Adrenal gland (tissue), 12 donors: ENCODE measurements around the gene RAN. TPM values are rescaled to one million over a fixed set of nuclear protein-coding genes. Genes with fewer than 3 reads are reported as not detected.
A peak's percentile ranks its signal among the peaks of the same experiment; 100 is the strongest.
"Not testable (repeated sequence)": the region's sequence is repeated elsewhere in the genome, so short reads cannot be mapped to it uniquely, and the experiment has no call there.

Experiments
- DNase-seq, 7 donors: peaks; one replicate each; pipeline ENCODE4 v3.0.0-alpha.2; 2019 to 2020
- H3K27ac ChIP-seq, 5 donors: fragments of 200-600 bp; sonication (generic) in 4 of 5; 1 replicate in 3 of 5; 2 replicates in 2 of 5; pipeline versions ENCODE4 v1.5.1 to v1.8.0; 2016 to 2020; ENCODE audit warnings: mild to moderate bottlenecking in 1 of 5
- H3K27me3 ChIP-seq: fragments of 200-600 bp; 2 replicates; pipeline ENCODE4 v1.8.0; 2021
- H3K36me3 ChIP-seq, 2 donors: fragments of 200-600 bp; replicated peaks in 1 of 2; 1 replicate in 1 of 2; 2 replicates in 1 of 2; pipeline versions ENCODE4 v1.5.1 to v1.8.0; 2018 to 2022
- H3K4me1 ChIP-seq, 2 donors: fragments of 200-600 bp; replicated peaks in 1 of 2; 1 replicate in 1 of 2; 2 replicates in 1 of 2; pipeline versions ENCODE4 v1.5.1 to v1.8.0; 2018 to 2021
- H3K4me3 ChIP-seq, 4 donors: fragments of 200-600 bp; sonication (generic) in 3 of 4; one replicate each; pipeline ENCODE4 v1.5.1; 2016 to 2018
- H3K9me3 ChIP-seq, 3 donors: fragments of 200-600 bp; sonication (generic) in 1 of 3; replicated peaks in 1 of 3; 1 replicate in 2 of 3; 2 replicates in 1 of 3; pipeline versions ENCODE4 v1.5.1 to v1.8.0; 2016 to 2021
- CTCF ChIP-seq, 6 experiments: fragments of 450-650 bp in 4 of 6; fragments of 200-600 bp in 2 of 6; sonication (generic) in 1 of 6; IDR thresholded peaks; 1 replicate in 5 of 6; 2 replicates in 1 of 6; pipeline versions ENCODE4 v1.5.1 to v1.8.0; 2016 to 2021; ENCODE audit warnings: antibody characterized with exemption in 6 of 6, mild to moderate bottlenecking in 2 of 6, moderate library complexity in 1 of 6
- POLR2A ChIP-seq, 2 donors: fragments of 450-650 bp; IDR thresholded peaks; one replicate each; pipeline ENCODE4 v1.6.1; 2017; ENCODE audit warnings: antibody characterized with exemption in 2 of 2, mild to moderate bottlenecking in 2 of 2, moderate library complexity in 1 of 2
- WGBS, 4 donors: extraction: QIAGEN DNeasy Blood & Tissue Kit in 2 of 4; methylation state at CpG; one replicate each; pipeline versions ENCODE4 v1.1.5 to v1.1.7; 2013 to 2017; 5-methylcytosine and 5-hydroxymethylcytosine counted together
- intact Hi-C, 2 donors: fragments of 100-400 bp; cut with DNase I; formaldehyde crosslinking; loops; one replicate each; pipeline versions ENCODE4 v1.14.1 to v1.15.0; 2022 to 2023
- polyA plus RNA-seq, 3 donors: library from polyadenylated mRNA; stranded (reverse); fragments of 200-250 nt in 2 of 3; fragments of 350-450 nt in 1 of 3; fragmentation: Illumina TruSeq in 1 of 3; extraction: RNeasy Lipid Tissue Mini Kit (QIAGEN cat#74804) in 1 of 3; gene quantifications; one replicate each; pipeline ENCODE4 v1.2.3, GENCODE V29; 2013 to 2014
- total RNA-seq, 9 donors: library from RNA; depleted of rRNA in 4 of 9; stranded (reverse); fragments of >200 nt in 4 of 9; fragments of 120-200 nt in 1 of 9; fragmentation: NEBNext Ultra II Directional in 1 of 9; extraction: Animal tissue kit (Norgen Biotek cat#: 25700) in 1 of 9; gene quantifications; one replicate each; pipeline versions ENCODE4 v1.1.0 to v1.2.4, GENCODE V29; 2013 to 2023
- donor health status: healthy with polysubstance abuse.
- donor health status: Bipolar disorder and iron deficiency.
- donor health status: DM: yes; HTN: yes; CAD: no.
- donor health status: DM: no; HTN: no; CAD: no.
- donor health status: DM: no; HTN: no; CAD: no.
- donor health status: DM: yes; HTN: yes; CAD: no.

RAN gene
- total and polyA plus RNA-seq, 12 donors: 82.4 to 1,192 (median 260) TPM

GRCh38 chr12:130881046-130881445 lies 9.2 kb downstream of the RAN start:
- no peak overlapping the region for H3K4me3 ChIP-seq
- intact Hi-C loops: no loop called here
- H3K36me3 ChIP-seq: peaks cover 0 to 9% of the 10 kb centered on the region in 2 donors
- DNase-seq: peak in 1 of 7 donors; percentile 39
- TF ChIP-seq CTCF (IDR thresholded peaks at IDR 0.05): no peak
- WGBS, 4 donors: 74 to 88% (median 83%) methylated on average over 5 of the region's 5 CpGs
- H3K27me3 ChIP-seq: no peaks in the 10 kb centered on the region
- no peaks in the 10 kb centered on the region for H3K4me1 ChIP-seq
- H3K9me3 ChIP-seq: no peaks in the 10 kb centered on the region
- no peak overlapping the region for H3K27ac ChIP-seq

- peaks cover 0 to 4% of the 10 kb centered on the region in 2 donors for H3K36me3 ChIP-seq
- no peak overlapping the region for H3K27ac ChIP-seq
- H3K27me3 ChIP-seq: no peaks in the 10 kb centered on the region
- DNase-seq: no peak
- WGBS, 4 donors: 83 to 100% (median 91%) methylated on average over 1 of the region's 1 CpG
- no peaks in the 10 kb centered on the region for H3K4me1 ChIP-seq
- intact Hi-C loops: no loop called here
- no peaks in the 10 kb centered on the region for H3K9me3 ChIP-seq
- no peak for TF ChIP-seq CTCF (IDR thresholded peaks at IDR 0.05)
- no peak for TF ChIP-seq POLR2A (IDR thresholded peaks at IDR 0.05)
- H3K4me3 ChIP-seq: no peak overlapping the region
Measured at GRCh38 chr12:130881548-130881947, 9.7 kb downstream of the RAN start.

GRCh38 chr12:130887190-130887589 lies 15.3 kb downstream of the RAN start:
- intact Hi-C loops, H3K9me3 ChIP-seq: not testable (repeated sequence)

DNA sequence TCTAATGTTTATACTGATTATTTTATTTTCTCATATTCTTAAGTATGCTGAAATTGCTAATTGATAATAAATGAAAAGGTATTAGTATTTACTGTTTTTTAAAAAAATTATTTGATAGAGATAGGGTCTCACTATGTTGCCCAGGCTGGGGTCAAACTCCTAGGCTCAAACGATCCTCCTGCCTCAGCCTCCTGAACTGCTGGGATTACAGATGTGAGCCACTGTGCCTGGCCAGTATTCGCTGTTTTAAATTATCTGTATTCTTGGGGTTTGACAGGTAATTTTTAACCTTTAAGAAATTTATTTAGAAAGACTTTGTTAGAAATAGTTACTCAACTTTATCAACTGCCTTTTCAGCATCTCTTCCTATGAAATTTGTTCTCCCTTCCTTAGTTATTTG lies 32.2 kb downstream of the RAN start:
- no peaks in the 10 kb centered on the region for H3K4me1 ChIP-seq
- H3K27me3 ChIP-seq: no peaks in the 10 kb centered on the region
- TF ChIP-seq CTCF (IDR thresholded peaks at IDR 0.05) (no peak), POLR2A (IDR thresholded peaks at IDR 0.05) (no peak)
- no peak overlapping the region for H3K27ac ChIP-seq
- intact Hi-C loops: no loop called here
- no peaks in the 10 kb centered on the region for H3K36me3 ChIP-seq
- 69 to 91% (median 83%) methylated on average over 2 of the region's 2 CpGs for WGBS, 4 donors
- DNase-seq: no peak
- H3K4me3 ChIP-seq: no peak overlapping the region
- no peaks in the 10 kb centered on the region for H3K9me3 ChIP-seq

More at GRCh38 chr12:130887190-130887589, 15.3 kb downstream of the RAN start:
- 46 to 55% (median 51%) methylated on average over 5 to 12 of the region's 17 CpGs for WGBS, 4 donors
- DNase-seq, H3K36me3 ChIP-seq, H3K4me1 ChIP-seq, H3K4me3 ChIP-seq, H3K27me3 ChIP-seq, H3K27ac ChIP-seq: not testable (repeated sequence)

DNA sequence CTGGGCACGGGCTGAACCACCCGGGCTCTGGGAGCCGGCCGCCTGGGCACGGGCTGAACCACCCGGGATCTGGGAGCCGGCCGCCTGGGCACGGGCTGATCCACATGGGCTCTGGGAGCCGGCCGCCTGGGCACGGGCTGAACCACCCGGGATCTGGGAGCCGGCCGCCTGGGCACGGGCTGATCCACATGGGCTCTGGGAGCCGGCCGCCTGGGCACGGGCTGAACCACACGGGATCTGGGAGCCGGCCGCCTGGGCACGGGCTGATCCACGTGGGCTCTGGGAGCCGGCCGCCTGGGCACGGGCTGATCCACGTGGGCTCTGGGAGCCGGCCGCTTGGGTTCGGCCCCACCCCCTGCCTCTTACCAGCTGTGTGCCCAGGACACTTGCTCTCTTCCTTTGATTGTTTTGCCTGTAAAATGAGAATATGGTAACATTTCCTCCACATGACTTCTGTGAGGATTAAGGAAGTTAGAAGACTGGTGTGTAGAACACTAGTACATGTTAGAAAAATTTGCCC lies 33.1 kb downstream of the RAN start:
- WGBS, 4 donors: 87 to 100% (median 89%) methylated on average over 2 to 29 of the region's 31 CpGs
- intact Hi-C loops, H3K36me3 ChIP-seq, H3K9me3 ChIP-seq, H3K27ac ChIP-seq, H3K27me3 ChIP-seq, DNase-seq, H3K4me1 ChIP-seq, H3K4me3 ChIP-seq: not testable (repeated sequence)
